OCI-LY7 (cell line): ENCODE results near the gene DCAF5. TPM values are rescaled to one million over a fixed set of nuclear protein-coding genes. Genes with fewer than 3 reads are reported as not detected.

Source experiments
- BruUV-seq: library from RNA; stranded (reverse); fragments of 400-500 nt; replicated peaks from 2 replicates; lab custom pipeline; 2021; lab: Mats Ljungman, UMichigan
- CTCF ChIA-PET: fragments of 300-600 bp; sonication (Branson Sonifier 250); formaldehyde crosslinking; loops from one replicate; lab custom pipeline; 2022; ENCODE audit warnings: antibody characterized with exemption; ENCODE audit not compliant: unreplicated experiment; lab: Charles Lee
- POLR2A ChIA-PET: fragments of 300-600 bp; sonication (Branson Sonifier 250); formaldehyde crosslinking; loops from one replicate; lab custom pipeline; 2022; ENCODE audit warnings: antibody characterized with exemption; lab: Charles Lee
- DNase-seq: peaks from one replicate; pipeline ENCODE4 v3.0.0-alpha.2; 2015; ENCODE audit warnings: low spot score
- H2AFZ ChIP-seq: fragments of 200-600 bp; sonication (generic), shearing (Covaris generic); 2 replicates; pipeline ENCODE4 v1.6.1; 2014; ENCODE audit warnings: mild to moderate bottlenecking, antibody characterized with exemption, low read length, moderate library complexity
- H3K27ac ChIP-seq: fragments of 200-600 bp; sonication (generic); 2 replicates; pipeline ENCODE4 v1.5.1; 2014; ENCODE audit warnings: mixed run types, low read depth, mild to moderate bottlenecking, moderate library complexity, low read length, inconsistent platforms; ENCODE audit not compliant: poor library complexity, severe bottlenecking
- H3K36me3 ChIP-seq: fragments of 200-600 bp; sonication (generic); 2 replicates; pipeline ENCODE4 v1.6.1; 2014; ENCODE audit warnings: mild to moderate bottlenecking, antibody characterized with exemption, low read length, moderate library complexity, mixed read lengths; ENCODE audit not compliant: insufficient read depth
- H3K4me1 ChIP-seq: fragments of 200-600 bp; sonication (generic); 2 replicates; pipeline ENCODE4 v1.5.1; 2014; ENCODE audit warnings: mild to moderate bottlenecking, low read length; ENCODE audit not compliant: insufficient read depth, poor library complexity, severe bottlenecking
- H3K4me2 ChIP-seq: fragments of 200-600 bp; sonication (generic); 2 replicates; pipeline ENCODE4 v1.6.1; 2014; ENCODE audit warnings: mild to moderate bottlenecking, low read length
- H3K4me3 ChIP-seq: fragments of 200-600 bp; sonication (generic); 2 replicates; pipeline ENCODE4 v1.5.1; 2014; ENCODE audit warnings: mild to moderate bottlenecking, low read depth, low read length; ENCODE audit not compliant: poor library complexity, severe bottlenecking
- H3K79me2 ChIP-seq: fragments of 200-600 bp; sonication (generic); 2 replicates; pipeline ENCODE4 v1.6.1; 2016; ENCODE audit warnings: low read depth, mild to moderate bottlenecking, low read length, moderate library complexity, mixed read lengths; ENCODE audit not compliant: insufficient read depth
- H3K9me2 ChIP-seq: fragments of 200-600 bp; sonication (generic); 2 replicates; pipeline ENCODE4 v1.6.1; 2016; ENCODE audit warnings: mild to moderate bottlenecking, low read length, mixed read lengths; ENCODE audit not compliant: insufficient read depth
- H3K9me3 ChIP-seq: fragments of 200-600 bp; sonication (generic); 2 replicates; pipeline ENCODE4 v1.6.1; 2014; ENCODE audit warnings: mild to moderate bottlenecking, mixed run types, low read length, mixed read lengths
- H4K20me1 ChIP-seq: fragments of 200-600 bp; sonication (generic); 2 replicates; pipeline ENCODE4 v1.6.1; 2014; ENCODE audit warnings: mild to moderate bottlenecking, antibody characterized with exemption, low read length, moderate library complexity, mixed read lengths; ENCODE audit not compliant: insufficient read depth
- EZH2phosphoT487 ChIP-seq: fragments of 200-600 bp; sonication (generic); IDR thresholded peaks from 2 replicates; pipeline ENCODE4 v1.6.1; 2018; ENCODE audit warnings: low read depth, borderline replicate concordance, mild to moderate bottlenecking, mixed run types, antibody characterized with exemption, low read length, moderate library complexity, mixed read lengths
- intact Hi-C: fragments of 100-400 bp; cut with micrococcal nuclease; formaldehyde crosslinking; loops from one replicate; pipeline ENCODE4 v1.10.0; 2022; ENCODE audit not compliant: unreplicated experiment
- total RNA-seq, 2 experiments: library from RNA; depleted of rRNA in 1 of 2; stranded (reverse); fragments of >200 nt in 1 of 2; shearing (Covaris generic) in 1 of 2; gene quantifications; 2 replicates each; pipeline ENCODE4 v1.2.3, GENCODE V29; 2014 to 2022
- TF ChIP-seq, protein P1 (sequence below): fragments of 200-600 bp; sonication (generic); conservative IDR thresholded peaks from 2 replicates; pipeline ENCODE4 v1.5.1; 2014; ENCODE audit warnings: mild to moderate bottlenecking, antibody characterized with exemption, low read length, moderate library complexity, mixed read lengths

Gene DCAF5
- total RNA-seq, 2 experiments from 2014 or later: 23.1 to 46.0 TPM

DNA sequence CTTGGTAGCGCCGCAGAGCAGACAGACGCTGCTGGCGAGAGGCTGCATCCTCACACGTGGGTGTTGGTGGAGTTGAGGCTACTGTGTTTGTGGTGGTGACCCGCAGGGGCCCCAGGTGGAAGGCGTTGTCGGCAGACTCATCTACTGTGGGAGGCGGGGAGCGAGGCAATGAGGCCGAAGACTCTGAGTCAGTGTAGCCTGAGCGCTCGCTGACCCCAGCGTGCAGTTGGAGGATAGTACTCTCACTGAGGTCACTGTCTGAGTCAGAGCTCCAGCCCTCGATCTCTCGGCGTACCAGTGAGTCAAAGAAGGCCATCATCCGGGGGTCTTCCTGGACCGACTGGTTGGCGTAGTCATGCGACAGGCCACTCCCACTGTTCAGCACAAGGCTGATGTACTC, 97.8 kb downstream of the DCAF5 start:
- BruUV-seq: no TSS peak
- TF ChIP-seq, protein P1, sequence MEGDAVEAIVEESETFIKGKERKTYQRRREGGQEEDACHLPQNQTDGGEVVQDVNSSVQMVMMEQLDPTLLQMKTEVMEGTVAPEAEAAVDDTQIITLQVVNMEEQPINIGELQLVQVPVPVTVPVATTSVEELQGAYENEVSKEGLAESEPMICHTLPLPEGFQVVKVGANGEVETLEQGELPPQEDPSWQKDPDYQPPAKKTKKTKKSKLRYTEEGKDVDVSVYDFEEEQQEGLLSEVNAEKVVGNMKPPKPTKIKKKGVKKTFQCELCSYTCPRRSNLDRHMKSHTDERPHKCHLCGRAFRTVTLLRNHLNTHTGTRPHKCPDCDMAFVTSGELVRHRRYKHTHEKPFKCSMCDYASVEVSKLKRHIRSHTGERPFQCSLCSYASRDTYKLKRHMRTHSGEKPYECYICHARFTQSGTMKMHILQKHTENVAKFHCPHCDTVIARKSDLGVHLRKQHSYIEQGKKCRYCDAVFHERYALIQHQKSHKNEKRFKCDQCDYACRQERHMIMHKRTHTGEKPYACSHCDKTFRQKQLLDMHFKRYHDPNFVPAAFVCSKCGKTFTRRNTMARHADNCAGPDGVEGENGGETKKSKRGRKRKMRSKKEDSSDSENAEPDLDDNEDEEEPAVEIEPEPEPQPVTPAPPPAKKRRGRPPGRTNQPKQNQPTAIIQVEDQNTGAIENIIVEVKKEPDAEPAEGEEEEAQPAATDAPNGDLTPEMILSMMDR: no peak
- TF ChIP-seq EZH2phosphoT487: no peak
- Histone ChIP-seq H2AFZ (no peak overlapping the region), H4K20me1 (no peaks in the 10 kb centered on the region), H3K36me3 (peaks cover 62% of the 10 kb centered on the region), H3K9me2 (no peaks in the 10 kb centered on the region), H3K9me3 (no peaks in the 10 kb centered on the region), H3K4me3 (no peak overlapping the region), H3K79me2 (no peaks in the 10 kb centered on the region), H3K4me1 (peaks cover 15% of the 10 kb centered on the region), H3K4me2 (no peak overlapping the region), H3K27ac (no peak overlapping the region)
- ChIA-PET CTCF (no interaction called here), POLR2A (no interaction called here)
- DNase-seq: no peak
- intact Hi-C loops: no loop called here

DNA sequence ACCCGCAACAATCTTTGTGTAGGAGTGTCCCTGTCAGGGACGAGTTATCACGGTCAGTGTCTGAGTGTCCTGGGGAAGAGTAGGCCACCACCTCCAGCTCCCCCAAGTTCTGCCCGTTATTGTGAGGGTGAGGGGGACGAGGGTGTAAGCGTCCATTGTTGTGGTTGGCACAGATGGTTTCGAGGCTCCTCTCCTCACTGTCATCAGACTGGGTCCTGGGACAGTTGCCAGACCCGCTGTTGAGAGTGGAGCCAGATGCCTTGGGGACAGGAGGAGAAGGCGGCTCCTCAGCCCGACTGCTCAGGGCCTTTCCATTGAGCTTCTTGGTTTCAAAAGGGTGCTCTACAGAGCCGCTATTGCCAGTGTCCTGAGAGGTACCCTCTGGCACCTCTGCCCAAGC, 98.9 kb downstream of the DCAF5 start:
- Histone ChIP-seq H3K9me3 (no peaks in the 10 kb centered on the region), H3K4me2 (no peak overlapping the region), H3K36me3 (peaks cover 52% of the 10 kb centered on the region), H3K4me3 (no peak overlapping the region), H3K4me1 (peaks cover 15% of the 10 kb centered on the region), H3K79me2 (no peaks in the 10 kb centered on the region), H2AFZ (no peak overlapping the region), H3K9me2 (no peaks in the 10 kb centered on the region), H3K27ac (no peak overlapping the region), H4K20me1 (no peaks in the 10 kb centered on the region)
- CTCF ChIA-PET: no interaction called here
- POLR2A ChIA-PET: interaction anchor here (0.7 kb wide), 1 partner anchor 50 kb away, joined by 3 read pairs; no protein-coding TSS in a partner anchor
- intact Hi-C loops: no loop called here
- DNase-seq: no peak
- TF ChIP-seq EZH2phosphoT487: no peak
- TF ChIP-seq, protein P1: no peak
- BruUV-seq: no TSS peak

DNA sequence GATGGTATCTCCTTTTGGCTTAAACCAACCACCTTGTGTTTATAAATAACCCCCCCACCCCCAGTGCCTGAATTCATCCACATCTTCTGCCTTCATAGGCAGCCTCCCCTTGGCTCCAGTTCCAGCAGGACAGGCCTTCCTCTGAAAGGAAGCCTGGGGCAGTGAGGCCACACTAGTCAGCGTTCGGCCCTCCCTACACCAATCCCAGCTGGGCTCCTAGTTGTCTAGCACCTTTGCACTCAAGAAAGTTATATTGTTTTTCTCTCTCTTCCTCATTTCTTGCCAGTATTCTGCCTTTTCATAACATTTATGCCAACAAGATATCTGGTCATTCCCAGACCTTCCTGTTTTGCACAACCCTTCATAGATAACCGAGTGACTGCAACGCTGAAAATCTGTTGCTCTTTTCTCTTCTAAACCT, 100.7 kb downstream of the DCAF5 start:
- POLR2A ChIA-PET: interaction anchor here (0.5 to 1.1 kb wide), 2 partner anchors 25 to 1239 kb away, joined by 3 read pairs; no protein-coding TSS in a partner anchor
- no peak overlapping the region for H3K4me2 ChIP-seq

More for the DNA sequence above, 100.7 kb downstream of the DCAF5 start:
- TSS peak; percentile 57 for BruUV-seq
- H3K36me3 ChIP-seq: peaks cover 44% of the 10 kb centered on the region
- H3K79me2 ChIP-seq: no peaks in the 10 kb centered on the region
- H3K4me1 ChIP-seq: peaks cover 15% of the 10 kb centered on the region
- no peak overlapping the region for H3K4me3 ChIP-seq
- CTCF ChIA-PET: no interaction called here
- DNase-seq: no peak
- H2AFZ ChIP-seq: no peak overlapping the region
- no peak overlapping the region for H3K27ac ChIP-seq
- intact Hi-C loops: no loop called here
- H3K9me3 ChIP-seq: no peaks in the 10 kb centered on the region
- TF ChIP-seq EZH2phosphoT487: no peak
- TF ChIP-seq, protein P1: no peak
- no peaks in the 10 kb centered on the region for H3K9me2 ChIP-seq
- no peaks in the 10 kb centered on the region for H4K20me1 ChIP-seq
